Right atrium auricular region (tissue), 2 donors: ENCODE data around the gene CHRNA4. TPM values are rescaled to one million over a fixed set of nuclear protein-coding genes. Genes with fewer than 3 reads are reported as not detected.

ENCODE experiments used
- DNase-seq: peaks from one replicate; pipeline ENCODE4 v3.0.0-alpha.2; 2019; ENCODE audit warnings: low spot score
- H3K27ac ChIP-seq, 2 donors: fragments of 200-600 bp; sonication (generic); 1 replicate in 1 of 2; 2 replicates in 1 of 2; pipeline ENCODE4 v1.5.1; 2016 to 2019
- H3K27me3 ChIP-seq, 2 donors: fragments of 200-600 bp; sonication (generic); one replicate each; pipeline versions ENCODE4 v1.5.1 to v1.6.0; 2017 to 2019
- H3K36me3 ChIP-seq: fragments of 200-600 bp; sonication (generic); one replicate; pipeline ENCODE4 v1.5.1; 2016
- H3K4me1 ChIP-seq, 2 donors: fragments of 200-600 bp; sonication (generic); one replicate each; pipeline versions ENCODE4 v1.5.1 to v1.6.0; 2017 to 2019
- H3K4me3 ChIP-seq, 2 donors: fragments of 200-600 bp; sonication (generic); 1 replicate in 1 of 2; 2 replicates in 1 of 2; pipeline ENCODE4 v1.5.1; 2017 to 2019; ENCODE audit warnings: mild to moderate bottlenecking in 1 of 2, moderate library complexity in 1 of 2
- H3K9me3 ChIP-seq, 2 donors: fragments of 200-600 bp; sonication (generic); one replicate each; pipeline ENCODE4 v1.5.1; 2019
- total RNA-seq, 2 donors: library from RNA; depleted of rRNA; stranded (reverse); fragments of >200 nt; gene quantifications; one replicate each; pipeline ENCODE4 v1.1.0, GENCODE V29; 2016
- TF ChIP-seq, protein P1 (sequence below), 2 donors: fragments of 200-600 bp; sonication (generic); IDR thresholded peaks; one replicate each; pipeline ENCODE4 v1.5.1; 2019; ENCODE audit warnings: antibody characterized with exemption in 2 of 2

The CHRNA4 gene
- total RNA-seq, 2 donors from 2014 or later, result not detected

DNA sequence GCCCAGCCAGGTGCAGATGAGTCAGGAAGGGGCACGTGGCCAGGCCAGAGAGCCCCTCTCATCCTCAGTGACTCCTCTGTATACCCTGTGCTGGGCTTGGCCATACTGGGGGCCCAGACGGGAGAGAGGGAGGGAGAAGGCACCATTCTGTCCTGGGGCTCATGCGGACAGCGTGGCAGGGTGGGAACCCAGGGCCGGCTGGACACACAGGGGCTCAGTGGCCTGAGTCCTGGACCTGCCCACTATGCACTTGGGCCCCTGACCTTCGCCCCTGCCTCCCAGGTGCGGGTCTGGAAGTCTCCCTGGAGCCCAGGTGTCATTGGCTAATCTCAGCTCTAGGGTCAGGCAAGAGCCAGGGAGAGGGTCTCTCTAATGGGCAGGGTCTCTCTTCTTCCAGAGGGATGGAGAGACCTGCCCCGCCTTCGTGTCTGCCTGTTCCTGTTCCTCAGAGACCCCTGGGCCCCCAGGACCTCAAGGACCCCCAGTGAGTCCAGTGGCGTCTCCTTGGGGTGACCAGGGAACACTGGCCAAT, 40.5 kb downstream of the CHRNA4 start:
- no peak for DNase-seq
- H3K27ac ChIP-seq, result no peak overlapping the region
- H3K27me3 ChIP-seq, result no peaks in the 10 kb centered on the region
- TF ChIP-seq, protein P1, sequence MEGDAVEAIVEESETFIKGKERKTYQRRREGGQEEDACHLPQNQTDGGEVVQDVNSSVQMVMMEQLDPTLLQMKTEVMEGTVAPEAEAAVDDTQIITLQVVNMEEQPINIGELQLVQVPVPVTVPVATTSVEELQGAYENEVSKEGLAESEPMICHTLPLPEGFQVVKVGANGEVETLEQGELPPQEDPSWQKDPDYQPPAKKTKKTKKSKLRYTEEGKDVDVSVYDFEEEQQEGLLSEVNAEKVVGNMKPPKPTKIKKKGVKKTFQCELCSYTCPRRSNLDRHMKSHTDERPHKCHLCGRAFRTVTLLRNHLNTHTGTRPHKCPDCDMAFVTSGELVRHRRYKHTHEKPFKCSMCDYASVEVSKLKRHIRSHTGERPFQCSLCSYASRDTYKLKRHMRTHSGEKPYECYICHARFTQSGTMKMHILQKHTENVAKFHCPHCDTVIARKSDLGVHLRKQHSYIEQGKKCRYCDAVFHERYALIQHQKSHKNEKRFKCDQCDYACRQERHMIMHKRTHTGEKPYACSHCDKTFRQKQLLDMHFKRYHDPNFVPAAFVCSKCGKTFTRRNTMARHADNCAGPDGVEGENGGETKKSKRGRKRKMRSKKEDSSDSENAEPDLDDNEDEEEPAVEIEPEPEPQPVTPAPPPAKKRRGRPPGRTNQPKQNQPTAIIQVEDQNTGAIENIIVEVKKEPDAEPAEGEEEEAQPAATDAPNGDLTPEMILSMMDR (IDR thresholded peaks at IDR 0.05), result no peak
- no peak overlapping the region for H3K4me3 ChIP-seq
- H3K4me1 ChIP-seq, result peaks cover 0 to 25% of the 10 kb centered on the region in 2 donors
- no peaks in the 10 kb centered on the region for H3K9me3 ChIP-seq
- no peaks in the 10 kb centered on the region for H3K36me3 ChIP-seq

DNA sequence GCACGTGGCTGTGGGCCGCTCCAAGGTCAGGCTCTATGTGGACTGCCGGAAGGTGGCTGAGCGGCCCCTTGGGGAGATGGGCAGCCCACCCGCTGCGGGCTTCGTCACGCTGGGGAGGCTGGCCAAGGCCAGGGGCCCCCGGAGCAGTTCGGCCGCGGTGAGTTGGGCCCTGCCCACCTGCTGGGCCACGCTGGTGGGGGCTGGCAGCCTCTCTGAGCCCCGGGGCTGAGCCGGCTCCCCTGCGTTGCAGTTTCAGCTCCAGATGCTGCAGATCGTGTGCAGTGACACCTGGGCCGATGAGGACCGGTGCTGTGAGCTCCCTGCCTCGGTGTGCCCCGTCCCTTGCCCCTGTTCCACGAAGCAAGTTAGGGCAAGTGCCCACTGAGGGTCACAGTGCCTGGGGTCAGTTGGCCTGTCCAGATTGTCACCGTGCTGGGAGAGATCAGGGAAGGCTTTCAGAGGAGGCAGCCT, 41.1 kb downstream of the CHRNA4 start:
- H3K4me3 ChIP-seq, result no peak overlapping the region
- H3K36me3 ChIP-seq, result no peaks in the 10 kb centered on the region
- H3K27me3 ChIP-seq, result no peaks in the 10 kb centered on the region
- TF ChIP-seq, protein P1 (IDR thresholded peaks at IDR 0.05), result no peak
- no peak overlapping the region for H3K27ac ChIP-seq
- H3K4me1 ChIP-seq, result peaks cover 0 to 25% of the 10 kb centered on the region in 2 donors
- H3K9me3 ChIP-seq, result no peaks in the 10 kb centered on the region
- no peak for DNase-seq

- TF ChIP-seq, protein P1 (IDR thresholded peaks at IDR 0.05), result no peak
- no peak for DNase-seq
- H3K36me3 ChIP-seq, result no peaks in the 10 kb centered on the region
- H3K9me3 ChIP-seq, result no peaks in the 10 kb centered on the region
- H3K4me1 ChIP-seq, result peaks cover 0 to 25% of the 10 kb centered on the region in 2 donors
- no peak overlapping the region for H3K4me3 ChIP-seq
- no peak overlapping the region for H3K27ac ChIP-seq
- H3K27me3 ChIP-seq, result no peaks in the 10 kb centered on the region
Observed at GRCh38 chr20:63319164-63320040, 41.7 kb downstream of the CHRNA4 start.

GRCh38 chr20:63318391-63319163, 42.6 kb downstream of the CHRNA4 start:
- Histone ChIP-seq H3K27me3 (no peaks in the 10 kb centered on the region), H3K9me3 (no peaks in the 10 kb centered on the region), H3K4me3 (no peak overlapping the region), H3K4me1 (peaks cover 0 to 25% of the 10 kb centered on the region in 2 donors), H3K27ac (no peak overlapping the region), H3K36me3 (no peaks in the 10 kb centered on the region)
- DNase-seq, result no peak
- TF ChIP-seq, protein P1 (IDR thresholded peaks at IDR 0.05), result no peak

DNA sequence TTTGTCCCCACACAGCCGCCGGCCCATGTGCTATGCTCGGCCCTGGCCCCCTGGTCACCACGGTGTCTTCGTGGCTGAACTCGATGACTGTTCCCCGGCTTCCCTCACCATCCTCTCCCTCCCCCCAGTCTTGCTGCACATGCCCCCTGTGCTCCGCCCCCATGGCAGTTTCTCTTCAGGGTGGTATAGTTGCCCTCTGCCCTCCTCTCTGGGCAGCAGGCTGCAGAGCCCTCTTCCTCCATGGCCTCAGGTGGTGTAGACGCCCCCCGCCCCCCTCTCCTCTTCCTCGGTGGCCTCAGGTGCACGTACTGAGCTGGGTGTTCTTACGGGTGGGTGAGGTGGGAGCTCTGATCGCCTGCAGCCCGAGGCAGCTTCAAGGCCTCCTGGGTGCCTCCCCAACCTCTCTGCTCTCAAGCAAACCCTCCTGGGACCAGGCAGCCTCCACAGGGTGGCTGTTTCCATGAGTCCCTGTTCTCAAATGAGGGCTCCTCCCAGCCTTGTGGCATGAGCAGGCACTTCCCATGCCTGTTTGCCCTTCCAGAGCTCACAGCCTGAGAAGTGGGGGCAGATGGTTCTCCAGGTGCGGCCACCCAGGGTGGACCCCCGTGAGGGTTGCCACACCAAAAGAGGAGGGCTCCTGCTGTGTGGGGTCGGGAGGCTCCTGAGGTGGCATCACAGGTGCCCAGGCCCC, 43.4 kb downstream of the CHRNA4 start:
- H3K27me3 ChIP-seq, result no peaks in the 10 kb centered on the region
- TF ChIP-seq, protein P1 (IDR thresholded peaks at IDR 0.05), result no peak
- H3K36me3 ChIP-seq, result no peaks in the 10 kb centered on the region
- no peak overlapping the region for H3K27ac ChIP-seq
- H3K9me3 ChIP-seq, result no peaks in the 10 kb centered on the region
- H3K4me3 ChIP-seq, result no peak overlapping the region
- no peak for DNase-seq
- H3K4me1 ChIP-seq, result peaks cover 0 to 22% of the 10 kb centered on the region in 2 donors
